ENCODE data around the gene AGXT.

AGXT gene

DNA sequence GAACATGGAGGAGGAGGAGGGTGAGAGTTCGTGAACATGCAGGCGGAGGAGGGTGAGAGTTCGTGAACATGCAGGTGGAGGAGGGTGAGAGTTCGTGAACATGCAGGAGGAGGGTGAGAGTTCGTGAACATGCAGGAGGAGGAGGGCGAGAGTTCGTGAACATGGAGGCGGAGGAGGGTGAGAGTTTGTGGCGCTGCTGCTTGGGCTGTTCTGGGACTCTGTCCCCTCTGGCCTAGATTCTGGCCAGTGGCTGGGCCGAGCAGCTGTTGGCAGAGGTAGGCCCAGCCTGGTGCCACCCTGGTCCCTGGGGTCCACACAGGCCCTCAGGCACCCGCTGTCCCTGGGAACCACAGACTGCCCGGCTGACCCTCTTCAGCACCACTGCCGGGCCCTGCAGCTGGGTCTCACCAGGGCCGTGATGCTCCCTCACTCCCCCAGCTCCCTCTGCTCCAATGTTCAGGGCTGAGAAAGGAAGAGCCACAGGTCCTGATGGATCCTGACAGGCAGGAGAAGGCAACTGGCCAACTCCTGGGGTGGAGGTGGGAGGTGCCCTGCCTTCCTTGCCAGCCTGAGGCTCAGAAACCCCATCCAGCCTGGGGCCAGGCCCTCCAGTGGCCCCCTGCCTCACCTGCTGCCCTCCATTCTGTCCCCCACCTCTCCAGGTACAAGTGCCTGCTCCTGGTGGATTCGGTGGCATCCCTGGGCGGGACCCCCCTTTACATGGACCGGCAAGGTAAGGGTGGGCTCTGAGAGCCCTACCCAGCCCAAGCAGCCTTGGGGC, 3.9 kb downstream of the AGXT start:
- no peak for TF ChIP-seq CTCF (IDR thresholded peaks at IDR 0.05; ENCODE audit: low read depth, low read length)
- no peak overlapping the region for H3K4me3 ChIP-seq (ENCODE audit: low read depth, low read length)

GRCh38 chr2:240873098-240873788, 4.6 kb downstream of the AGXT start:
- no peak for TF ChIP-seq CTCF (IDR thresholded peaks at IDR 0.05; ENCODE audit: low read depth, low read length)
- no peak overlapping the region for H3K4me3 ChIP-seq (ENCODE audit: low read depth, low read length)

DNA sequence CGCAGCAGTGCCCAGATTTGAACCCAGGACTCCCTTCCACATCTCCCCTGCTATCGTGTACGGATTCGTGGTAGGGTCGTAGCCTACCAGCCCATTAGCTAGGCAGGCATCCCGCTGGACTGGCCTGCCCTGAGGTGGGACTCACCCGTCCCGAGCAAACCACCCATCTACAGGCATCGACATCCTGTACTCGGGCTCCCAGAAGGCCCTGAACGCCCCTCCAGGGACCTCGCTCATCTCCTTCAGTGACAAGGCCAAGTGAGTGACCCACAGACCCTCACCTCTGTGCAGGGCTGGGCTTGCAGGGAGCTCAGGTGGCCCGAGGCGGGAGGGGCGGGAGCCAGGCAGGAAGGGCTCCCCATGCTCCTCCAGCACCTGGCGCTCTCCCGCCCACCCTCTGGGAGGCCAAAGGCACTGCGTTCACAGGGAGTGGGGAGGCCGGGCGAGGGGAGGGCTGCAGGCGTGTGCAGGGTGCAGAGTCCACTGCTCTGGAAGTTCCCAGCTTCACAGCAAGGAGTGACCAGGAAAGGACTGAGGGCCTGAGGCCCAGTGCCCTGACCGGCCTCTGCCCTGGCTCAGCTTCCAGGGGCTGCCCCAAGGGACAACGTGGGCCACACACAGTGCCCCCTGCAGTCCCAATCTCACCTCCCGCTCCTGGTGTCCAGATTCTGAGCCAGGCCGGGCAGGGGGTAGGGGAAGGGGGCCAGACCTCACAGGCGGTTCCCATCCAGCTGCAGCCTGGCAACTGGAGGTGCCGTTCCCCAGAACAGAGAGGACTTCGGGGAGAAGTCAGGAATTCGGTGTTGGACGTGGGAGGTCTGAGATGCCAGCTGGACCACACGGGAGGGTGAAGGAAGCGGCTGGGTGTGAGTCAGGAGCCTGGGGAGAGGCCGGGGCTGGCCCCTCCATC, 5.4 kb downstream of the AGXT start:
- no peak overlapping the region for H3K4me3 ChIP-seq (ENCODE audit: low read depth, low read length)
- no peak for TF ChIP-seq CTCF (IDR thresholded peaks at IDR 0.05; ENCODE audit: low read depth, low read length)

GRCh38 chr2:240874715-240875227, 6.1 kb downstream of the AGXT start:
- TF ChIP-seq CTCF (IDR thresholded peaks at IDR 0.05; ENCODE audit: low read depth, low read length) = no peak
- no peak overlapping the region for H3K4me3 ChIP-seq (ENCODE audit: low read depth, low read length)

- no peak overlapping the region for H3K4me3 ChIP-seq (ENCODE audit: low read depth, low read length)
- TF ChIP-seq CTCF (IDR thresholded peaks at IDR 0.05; ENCODE audit: low read depth, low read length) = no peak
Measured at GRCh38 chr2:240875228-240876034, 6.8 kb downstream of the AGXT start.

DNA sequence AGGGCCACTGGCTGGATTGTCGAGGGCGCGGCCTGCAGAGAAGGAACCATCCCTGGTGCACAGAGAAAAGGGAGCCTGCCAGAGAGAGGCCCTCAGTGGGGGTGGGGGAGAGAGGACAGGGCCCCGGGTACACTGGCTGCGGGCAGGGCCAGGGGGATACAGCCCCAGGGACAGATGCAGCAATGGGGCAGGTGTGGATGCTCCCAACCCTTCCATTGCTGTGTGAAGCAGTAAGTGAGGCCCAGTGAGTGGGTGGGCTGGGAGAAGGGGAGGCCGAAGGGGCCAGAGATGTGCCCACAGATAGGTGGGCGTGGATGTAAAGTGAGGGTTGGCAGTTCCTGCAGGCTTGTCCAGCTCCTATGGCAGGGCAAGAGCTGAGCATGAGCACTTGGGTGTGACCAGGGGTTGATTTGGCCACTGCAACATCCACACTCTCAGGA, 7.4 kb downstream of the AGXT start:
- H3K4me3 ChIP-seq (ENCODE audit: low read depth, low read length) = no peak overlapping the region
- TF ChIP-seq CTCF (IDR thresholded peaks at IDR 0.05; ENCODE audit: low read depth, low read length) = no peak
